Immature natural killer cell (primary cell): ENCODE results near the gene MAML2. TPM values are rescaled to one million over a fixed set of nuclear protein-coding genes. Genes with fewer than 3 reads are reported as not detected.

Experiments
- DNase-seq, 3 donors: peaks; one replicate each; pipeline ENCODE4 v3.0.0; 2022; ENCODE audit warnings: mixed read lengths in 1 of 3
- H3K27ac Mint-ChIP-seq, 6 donors: one replicate each; pipeline ENCODE4 v1.8.0; 2020; ENCODE audit warnings: mixed read lengths in 6 of 6, mild to moderate bottlenecking in 5 of 6, inconsistent platforms in 4 of 6, moderate library complexity in 3 of 6
- H3K27me3 Mint-ChIP-seq, 3 donors: one replicate each; pipeline ENCODE4 v1.8.0; 2020 to 2021; ENCODE audit warnings: low read depth in 3 of 3, mild to moderate bottlenecking in 3 of 3, mixed read lengths in 3 of 3, moderate library complexity in 3 of 3, inconsistent platforms in 1 of 3
- H3K36me3 Mint-ChIP-seq, 3 donors: one replicate each; pipeline ENCODE4 v1.8.0; 2020; ENCODE audit warnings: mixed read lengths in 3 of 3, inconsistent platforms in 2 of 3, mild to moderate bottlenecking in 2 of 3
- H3K4me1 Mint-ChIP-seq, 2 donors: one replicate each; pipeline ENCODE4 v1.8.0; 2020; ENCODE audit warnings: inconsistent platforms in 2 of 2, mild to moderate bottlenecking in 2 of 2, mixed read lengths in 2 of 2, moderate library complexity in 1 of 2
- H3K4me3 Mint-ChIP-seq, 5 donors: one replicate each; pipeline ENCODE4 v1.8.0; 2020; ENCODE audit warnings: mild to moderate bottlenecking in 5 of 5, mixed read lengths in 5 of 5, inconsistent platforms in 3 of 5, moderate library complexity in 3 of 5
- H3K9me3 Mint-ChIP-seq, 6 donors: one replicate each; pipeline ENCODE4 v1.8.0; 2020; ENCODE audit warnings: mild to moderate bottlenecking in 6 of 6, mixed read lengths in 6 of 6, inconsistent platforms in 4 of 6, moderate library complexity in 3 of 6
- polyA plus RNA-seq, 3 donors: library from polyadenylated mRNA; unstranded; fragments of 300-500 nt; fragmentation: Illumina TruSeq; gene quantifications; one replicate each; pipeline ENCODE4 v1.2.3, GENCODE V29; 2021

Gene MAML2
- polyA plus RNA-seq, 3 donors from 2014 or later = 0.26 to 4.5 (median 1.1) TPM

- H3K4me1 Mint-ChIP-seq = no peaks in the 10 kb centered on the region
- peaks cover 0 to 7% (median 5%) of the 10 kb centered on the region in 3 donors for H3K36me3 Mint-ChIP-seq
- H3K27ac Mint-ChIP-seq = peak overlapping the region in 1 of 6 donors; percentile 38
- H3K27me3 Mint-ChIP-seq = no peaks in the 10 kb centered on the region
- no peak for DNase-seq
- H3K4me3 Mint-ChIP-seq = no peak overlapping the region
- H3K9me3 Mint-ChIP-seq = no peaks in the 10 kb centered on the region
Measured at GRCh38 chr11:96045622-96046456, 297.2 kb downstream of the MAML2 start.

DNA sequence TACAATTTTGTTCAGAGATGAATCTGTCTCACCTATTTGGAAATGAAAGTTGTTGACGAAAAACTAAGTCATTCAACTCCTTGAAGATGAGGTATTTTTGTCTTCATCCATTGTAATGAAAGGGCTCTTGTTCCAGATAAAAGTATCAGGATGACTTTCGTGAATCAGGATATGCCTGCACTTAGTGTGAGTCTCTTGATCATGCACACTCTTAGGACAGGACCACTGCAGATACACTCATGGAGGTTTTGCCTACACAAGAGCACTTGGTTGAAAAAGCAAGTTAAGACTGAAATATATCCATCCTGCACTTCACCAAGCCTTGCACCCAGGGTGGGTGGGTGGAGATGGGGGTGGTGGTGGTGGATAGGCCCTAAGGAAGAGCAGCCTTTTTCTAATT lies 298.2 kb downstream of the MAML2 start:
- DNase-seq = no peak
- peaks cover 0 to 8% (median 0%) of the 10 kb centered on the region in 3 donors for H3K36me3 Mint-ChIP-seq
- H3K27ac Mint-ChIP-seq = no peak overlapping the region
- H3K4me3 Mint-ChIP-seq = no peak overlapping the region
- no peaks in the 10 kb centered on the region for H3K27me3 Mint-ChIP-seq
- H3K9me3 Mint-ChIP-seq = no peaks in the 10 kb centered on the region
- H3K4me1 Mint-ChIP-seq = no peaks in the 10 kb centered on the region

- no peaks in the 10 kb centered on the region for H3K4me1 Mint-ChIP-seq
- no peak overlapping the region for H3K4me3 Mint-ChIP-seq
- no peaks in the 10 kb centered on the region for H3K9me3 Mint-ChIP-seq
- no peak overlapping the region for H3K27ac Mint-ChIP-seq
- peaks cover 0 to 8% (median 0%) of the 10 kb centered on the region in 3 donors for H3K36me3 Mint-ChIP-seq
- no peak for DNase-seq
- no peaks in the 10 kb centered on the region for H3K27me3 Mint-ChIP-seq
Measured at GRCh38 chr11:96044311-96044710, 298.7 kb downstream of the MAML2 start.

DNA sequence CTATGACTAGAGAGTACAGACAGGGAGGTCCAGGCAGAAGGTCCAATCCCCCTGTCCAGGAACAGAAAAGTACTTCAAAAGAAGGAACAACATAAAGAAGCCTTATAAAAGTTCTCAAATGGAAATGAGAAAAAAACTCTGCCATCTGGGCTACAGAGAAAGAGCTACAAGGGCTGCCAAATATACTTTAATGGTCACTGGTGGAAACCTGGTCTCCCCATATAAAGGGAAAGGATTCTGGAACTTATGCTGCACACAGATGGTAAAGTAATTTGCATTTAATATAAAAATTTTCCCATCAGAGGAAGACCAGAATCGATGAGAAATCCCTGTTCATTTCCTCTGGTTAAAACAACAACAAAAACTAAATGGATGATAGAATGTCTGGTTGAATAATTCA lies 299.7 kb downstream of the MAML2 start:
- Mint-ChIP-seq H3K4me3 (no peak overlapping the region), H3K4me1 (no peaks in the 10 kb centered on the region), H3K36me3 (peaks cover 0 to 8% (median 0%) of the 10 kb centered on the region in 3 donors), H3K27ac (no peak overlapping the region), H3K9me3 (no peaks in the 10 kb centered on the region), H3K27me3 (no peaks in the 10 kb centered on the region)
- no peak for DNase-seq

DNA sequence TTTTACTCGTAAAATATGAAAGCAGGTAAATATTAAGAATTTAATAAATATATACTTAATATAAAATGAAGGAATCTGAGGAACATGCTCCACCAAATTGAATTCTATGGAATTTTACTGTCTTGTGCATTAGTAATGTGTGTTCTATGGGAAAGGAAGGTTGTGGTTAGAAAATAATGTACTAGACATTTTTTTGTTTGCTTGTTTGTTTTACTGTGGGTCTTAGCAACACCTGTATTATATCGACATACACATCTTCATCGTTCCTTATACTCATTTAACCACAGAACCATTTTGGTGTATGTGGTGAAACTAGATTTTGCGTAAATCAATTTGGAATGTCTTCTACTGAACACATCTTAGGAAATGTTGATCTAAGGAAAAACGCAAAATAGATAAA lies 304.9 kb downstream of the MAML2 start:
- no peak for DNase-seq
- H3K4me3 Mint-ChIP-seq = no peak overlapping the region
- H3K9me3 Mint-ChIP-seq = no peaks in the 10 kb centered on the region
- peaks cover 0 to 2% of the 10 kb centered on the region in 2 donors for H3K4me1 Mint-ChIP-seq
- H3K36me3 Mint-ChIP-seq = peaks cover 3 to 4% (median 4%) of the 10 kb centered on the region in 3 donors
- no peak overlapping the region for H3K27ac Mint-ChIP-seq
- peaks cover 0 to 1% (median 0%) of the 10 kb centered on the region in 3 donors for H3K27me3 Mint-ChIP-seq

DNA sequence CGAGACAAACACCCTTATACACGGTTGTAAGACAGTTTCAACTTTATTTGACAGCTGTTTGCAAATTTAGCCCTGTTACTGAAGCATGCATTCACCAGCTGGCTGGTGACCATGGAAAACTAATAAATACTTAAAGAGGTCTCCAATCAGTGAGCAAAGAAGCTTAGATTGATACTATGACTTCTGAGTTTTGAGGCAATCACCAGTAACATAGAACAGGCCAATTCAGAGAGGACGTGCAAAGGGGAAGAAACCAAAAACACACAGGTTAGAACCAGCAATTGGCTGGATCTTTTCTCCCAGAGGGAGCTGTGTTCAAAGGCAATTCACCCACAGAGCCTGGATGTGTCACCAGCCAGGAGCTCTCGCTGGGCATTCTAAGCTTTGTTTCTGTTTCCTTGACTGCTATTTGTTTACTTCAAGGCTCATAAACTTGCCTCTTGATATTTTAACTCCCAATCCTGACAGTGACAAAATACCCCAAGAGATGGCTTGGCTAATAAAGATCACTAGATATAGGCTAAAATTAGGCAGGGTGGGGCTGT lies 305.5 kb downstream of the MAML2 start:
- no peak overlapping the region for H3K27ac Mint-ChIP-seq
- H3K36me3 Mint-ChIP-seq = peaks cover 3 to 4% (median 4%) of the 10 kb centered on the region in 3 donors
- no peaks in the 10 kb centered on the region for H3K9me3 Mint-ChIP-seq
- H3K27me3 Mint-ChIP-seq = peaks cover 0 to 1% (median 0%) of the 10 kb centered on the region in 3 donors
- peaks cover 0 to 2% of the 10 kb centered on the region in 2 donors for H3K4me1 Mint-ChIP-seq
- DNase-seq = no peak
- H3K4me3 Mint-ChIP-seq = no peak overlapping the region

GRCh38 chr11:96036863-96037262 lies 306.1 kb downstream of the MAML2 start:
- H3K27ac Mint-ChIP-seq = no peak overlapping the region
- peaks cover 0 to 1% (median 0%) of the 10 kb centered on the region in 3 donors for H3K27me3 Mint-ChIP-seq
- H3K36me3 Mint-ChIP-seq = peaks cover 3 to 4% (median 4%) of the 10 kb centered on the region in 3 donors
- H3K4me3 Mint-ChIP-seq = no peak overlapping the region
- peaks cover 0 to 2% of the 10 kb centered on the region in 2 donors for H3K4me1 Mint-ChIP-seq
- DNase-seq = no peak
- H3K9me3 Mint-ChIP-seq = no peaks in the 10 kb centered on the region

- peaks cover 0 to 2% of the 10 kb centered on the region in 2 donors for H3K4me1 Mint-ChIP-seq
- H3K27ac Mint-ChIP-seq = no peak overlapping the region
- DNase-seq = no peak
- H3K27me3 Mint-ChIP-seq = peaks cover 0 to 1% (median 0%) of the 10 kb centered on the region in 3 donors
- peaks cover 0 to 4% (median 3%) of the 10 kb centered on the region in 3 donors for H3K36me3 Mint-ChIP-seq
- H3K4me3 Mint-ChIP-seq = no peak overlapping the region
- no peaks in the 10 kb centered on the region for H3K9me3 Mint-ChIP-seq
Measured at GRCh38 chr11:96035740-96036078, 307.3 kb downstream of the MAML2 start.

GRCh38 chr11:96035031-96035739 lies 307.8 kb downstream of the MAML2 start:
- no peak overlapping the region for H3K27ac Mint-ChIP-seq

DNA sequence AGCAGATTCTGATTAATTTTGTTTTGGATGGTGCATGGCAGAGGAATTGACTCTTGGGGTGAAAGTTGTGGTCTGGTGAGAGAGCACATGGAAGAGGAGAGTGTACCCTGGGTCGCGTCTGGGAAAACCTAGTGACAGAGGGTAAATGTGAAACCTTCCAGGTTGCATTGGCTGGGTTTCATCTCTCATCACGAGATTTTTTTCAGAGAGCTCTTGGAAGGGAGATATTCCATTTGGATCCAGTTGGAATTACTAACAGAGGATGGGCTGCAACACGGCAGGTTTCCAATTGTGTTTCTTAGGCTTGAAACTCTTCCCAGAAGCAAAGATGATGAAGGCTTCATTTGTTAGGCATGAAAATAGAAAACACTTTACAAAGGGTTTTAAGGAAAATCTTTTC lies 309.4 kb downstream of the MAML2 start:
- Mint-ChIP-seq H3K27me3 (peaks cover 0 to 1% (median 0%) of the 10 kb centered on the region in 3 donors), H3K4me3 (no peak overlapping the region), H3K36me3 (peaks cover 0 to 4% (median 3%) of the 10 kb centered on the region in 3 donors), H3K9me3 (no peaks in the 10 kb centered on the region), H3K27ac (no peak overlapping the region), H3K4me1 (peaks cover 0 to 2% of the 10 kb centered on the region in 2 donors)
- no peak for DNase-seq

More at GRCh38 chr11:96035031-96035739, 307.8 kb downstream of the MAML2 start:
- H3K4me1 Mint-ChIP-seq = peaks cover 0 to 2% of the 10 kb centered on the region in 2 donors
- DNase-seq = no peak
- H3K36me3 Mint-ChIP-seq = peaks cover 0 to 4% (median 3%) of the 10 kb centered on the region in 3 donors
- no peaks in the 10 kb centered on the region for H3K9me3 Mint-ChIP-seq
- H3K4me3 Mint-ChIP-seq = no peak overlapping the region
- peaks cover 0 to 1% (median 0%) of the 10 kb centered on the region in 3 donors for H3K27me3 Mint-ChIP-seq

GRCh38 chr11:96033095-96033494 lies 309.9 kb downstream of the MAML2 start:
- peaks cover 0 to 2% of the 10 kb centered on the region in 2 donors for H3K4me1 Mint-ChIP-seq
- H3K36me3 Mint-ChIP-seq = peaks cover 0 to 4% (median 3%) of the 10 kb centered on the region in 3 donors
- no peak overlapping the region for H3K27ac Mint-ChIP-seq
- peaks cover 0 to 1% (median 0%) of the 10 kb centered on the region in 3 donors for H3K27me3 Mint-ChIP-seq
- H3K9me3 Mint-ChIP-seq = no peaks in the 10 kb centered on the region
- no peak overlapping the region for H3K4me3 Mint-ChIP-seq
- DNase-seq = no peak

GRCh38 chr11:96028746-96029145 lies 314.2 kb downstream of the MAML2 start:
- H3K27ac Mint-ChIP-seq = no peak overlapping the region

DNA sequence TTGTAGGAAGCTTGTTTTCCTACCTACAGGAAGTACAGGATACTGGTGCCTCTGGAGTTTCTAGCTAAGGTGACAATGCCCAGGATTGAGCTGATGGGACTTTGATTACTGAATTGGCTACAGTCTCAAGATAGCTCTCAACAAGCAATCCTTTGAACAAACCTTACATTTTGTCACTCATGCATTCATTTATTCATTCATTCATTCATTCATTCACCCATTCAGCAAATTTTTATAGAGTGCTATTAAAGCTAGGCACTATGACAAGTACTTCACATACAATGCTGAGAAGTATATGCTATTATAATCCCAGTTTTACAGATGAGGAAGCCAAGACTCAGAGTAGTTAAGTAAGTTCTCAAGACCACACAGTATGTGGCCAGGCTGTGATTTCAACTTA lies 316.0 kb downstream of the MAML2 start:
- no peak for DNase-seq
- Mint-ChIP-seq H3K27ac (no peak overlapping the region), H3K27me3 (peaks cover 0 to 2% (median 0%) of the 10 kb centered on the region in 3 donors), H3K4me1 (peaks cover 11 to 32% of the 10 kb centered on the region in 2 donors), H3K4me3 (no peak overlapping the region), H3K36me3 (no peaks in the 10 kb centered on the region), H3K9me3 (no peaks in the 10 kb centered on the region)

More at GRCh38 chr11:96028746-96029145, 314.2 kb downstream of the MAML2 start:
- DNase-seq = no peak
- Mint-ChIP-seq H3K4me1 (peaks cover 13 to 20% of the 10 kb centered on the region in 2 donors), H3K4me3 (no peak overlapping the region), H3K36me3 (peaks cover 0 to 4% (median 3%) of the 10 kb centered on the region in 3 donors), H3K9me3 (no peaks in the 10 kb centered on the region), H3K27me3 (peaks cover 0 to 2% (median 0%) of the 10 kb centered on the region in 3 donors)

GRCh38 chr11:96026310-96026709 lies 316.7 kb downstream of the MAML2 start:
- Mint-ChIP-seq H3K4me1 (peaks cover 11 to 32% of the 10 kb centered on the region in 2 donors), H3K27ac (no peak overlapping the region), H3K9me3 (no peaks in the 10 kb centered on the region), H3K4me3 (no peak overlapping the region), H3K36me3 (no peaks in the 10 kb centered on the region), H3K27me3 (peaks cover 0 to 2% (median 0%) of the 10 kb centered on the region in 3 donors)
- no peak for DNase-seq
